Measurements from ENCODE around the gene WDR88.
"Not testable (repeated sequence)": the region's sequence is repeated elsewhere in the genome, so short reads cannot be mapped to it uniquely, and the experiment has no call there.

- not testable (repeated sequence) for TF ChIP-seq CTCF (IDR thresholded peaks at IDR 0.05; ENCODE audit: low read depth, low read length, missing input control); RAD21 (IDR thresholded peaks at IDR 0.05); ZBTB33 (IDR thresholded peaks at IDR 0.05); JUND (IDR thresholded peaks at IDR 0.05); MAX (IDR thresholded peaks at IDR 0.05); REST (IDR thresholded peaks at IDR 0.05); TAF1 (conservative IDR thresholded peaks at IDR 0.05)
Observed at GRCh38 chr19:33209850-33210230, 77.9 kb downstream of the WDR88 start.
